Neural progenitor cell (in vitro differentiated cells): ENCODE measurements around the gene AP4M1.

Experiments
- CTCF ChIP-seq: fragments of 200-600 bp; sonication (generic); IDR thresholded peaks from 2 replicates; pipeline ENCODE4 v1.5.1; 2017; ENCODE audit warnings: antibody characterized with exemption, mild to moderate bottlenecking
- EZH2phosphoT487 ChIP-seq: fragments of 200-600 bp; sonication (generic); IDR thresholded peaks from 2 replicates; pipeline ENCODE4 v1.6.1; 2017; ENCODE audit warnings: antibody characterized with exemption

- TF ChIP-seq CTCF, result no peak
- no peak for TF ChIP-seq EZH2phosphoT487
These were observed 39.8 kb upstream of the AP4M1 start for GRCh38 chr7:100061518-100062193.
